HEK293 (cell line): ENCODE results near the gene KRT36.

ENCODE experiments used
- CTCF ChIA-PET: fragments of 350-600 bp; formaldehyde crosslinking; extraction: SDS; loops from one replicate; lab custom pipeline; 2021; ENCODE audit warnings: antibody characterized with exemption; lab: Yijun Ruan, JAX
- POLR2A ChIA-PET: fragments of 300-600 bp; formaldehyde crosslinking; extraction: SDS; loops from one replicate; lab custom pipeline; 2020; ENCODE audit warnings: antibody characterized with exemption, inconsistent platforms; lab: Yijun Ruan, JAX
- H3K27ac ChIP-seq: fragments of 200-500 bp; sonication (Bioruptor generic); 2 replicates; pipeline ENCODE4 v1.5.1; 2014; ENCODE audit warnings: low read depth, low read length, control low read depth, inconsistent platforms; ENCODE audit errors: extremely low read depth
- H3K36me3 ChIP-seq, 2 experiments: fragments of 200-500 bp in 1 of 2; sonication (Bioruptor generic) in 1 of 2; 1 replicate in 1 of 2; 2 replicates in 1 of 2; pipeline ENCODE4 v1.5.1; 2014 to 2017; ENCODE audit warnings: inconsistent platforms in 2 of 2, low read length in 2 of 2; ENCODE audit not compliant: control insufficient read depth in 2 of 2, insufficient read depth in 1 of 2
- H3K4me1 ChIP-seq: fragments of 200-500 bp; sonication (Bioruptor generic); 2 replicates; pipeline ENCODE4 v1.5.1; 2014; ENCODE audit warnings: mild to moderate bottlenecking, low read length, inconsistent platforms; ENCODE audit not compliant: control insufficient read depth, insufficient read depth
- H3K4me3 ChIP-seq: 2 replicates; pipeline ENCODE4 v1.5.1; 2011; ENCODE audit warnings: low read depth, mild to moderate bottlenecking, control low read depth, low read length, moderate library complexity
- H3K9me3 ChIP-seq: fragments of 200-500 bp; sonication (Bioruptor generic); 2 replicates; pipeline ENCODE4 v1.5.1; 2014; ENCODE audit warnings: low read depth, low read length, inconsistent platforms; ENCODE audit not compliant: control insufficient read depth, insufficient read depth
- BCL11A ChIP-seq: fragments of 450-650 bp; formaldehyde crosslinking; IDR thresholded peaks from 2 replicates; pipeline ENCODE4 v1.5.1; 2016; ENCODE audit warnings: low read depth, missing biosample characterization, missing genetic modification characterization
- EGR2 ChIP-seq: fragments of 450-650 bp; formaldehyde crosslinking; IDR thresholded peaks from 2 replicates; pipeline ENCODE4 v1.5.1; 2016; ENCODE audit warnings: low read depth, missing biosample characterization, missing genetic modification characterization
- ELK4 ChIP-seq: IDR thresholded peaks from 2 replicates; pipeline ENCODE4 v1.6.1; 2011; ENCODE audit warnings: mild to moderate bottlenecking, low read depth, low read length, borderline replicate concordance
- IKZF3 ChIP-seq: fragments of 450-650 bp; IDR thresholded peaks from 2 replicates; pipeline ENCODE4 v1.5.0; 2018; ENCODE audit warnings: missing biosample characterization, mild to moderate bottlenecking, missing genetic modification characterization, moderate library complexity
- KLF1 ChIP-seq: fragments of 450-650 bp; formaldehyde crosslinking; IDR thresholded peaks from 2 replicates; pipeline ENCODE4 v1.5.1; 2016; ENCODE audit warnings: missing biosample characterization, missing genetic modification characterization
- SETDB1 ChIP-seq: IDR thresholded peaks from one replicate; pipeline ENCODE4 v1.6.1; 2017; ENCODE audit warnings: mild to moderate bottlenecking, low read length, moderate library complexity, mixed read lengths; ENCODE audit not compliant: insufficient read length
- YY1 ChIP-seq: fragments of 450-650 bp; formaldehyde crosslinking; IDR thresholded peaks from 2 replicates; pipeline ENCODE4 v1.5.1; 2018; ENCODE audit warnings: missing biosample characterization, missing genetic modification characterization
- ZBTB17 ChIP-seq: fragments of 450-650 bp; formaldehyde crosslinking; IDR thresholded peaks from 2 replicates; pipeline ENCODE4 v1.5.1; 2016; ENCODE audit warnings: missing biosample characterization, missing genetic modification characterization
- ZNF112 ChIP-seq: fragments of 450-650 bp; formaldehyde crosslinking; IDR thresholded peaks from 2 replicates; pipeline ENCODE4 v1.5.0; 2017; ENCODE audit warnings: missing biosample characterization, missing genetic modification characterization
- ZNF354C ChIP-seq: fragments of 450-650 bp; formaldehyde crosslinking; IDR thresholded peaks from 2 replicates; pipeline ENCODE4 v1.5.1; 2016; ENCODE audit warnings: missing biosample characterization, missing genetic modification characterization, low read depth, borderline replicate concordance
- ZNF658 ChIP-seq: fragments of 450-650 bp; formaldehyde crosslinking; IDR thresholded peaks from 2 replicates; pipeline ENCODE4; 2016; ENCODE audit warnings: missing biosample characterization, missing genetic modification characterization
- ZNF660 ChIP-seq: fragments of 450-650 bp; IDR thresholded peaks from 2 replicates; pipeline ENCODE4 v1.5.1; 2018; ENCODE audit warnings: missing biosample characterization, mild to moderate bottlenecking, missing genetic modification characterization
- TF ChIP-seq, protein P1 (sequence below): fragments of 450-650 bp; formaldehyde crosslinking; IDR thresholded peaks from 2 replicates; pipeline ENCODE4 v1.5.1; 2017; ENCODE audit warnings: missing biosample characterization, missing genetic modification characterization
- TF ChIP-seq, protein P2 (sequence below): fragments of 450-650 bp; formaldehyde crosslinking; IDR thresholded peaks from 2 replicates; pipeline ENCODE4 v1.5.1; 2017; ENCODE audit warnings: missing biosample characterization, missing genetic modification characterization
- TF ChIP-seq, protein P3 (sequence below): fragments of 450-650 bp; formaldehyde crosslinking; IDR thresholded peaks from 2 replicates; pipeline ENCODE4 v1.5.1; 2016; ENCODE audit warnings: missing biosample characterization, missing genetic modification characterization

Gene KRT36

DNA sequence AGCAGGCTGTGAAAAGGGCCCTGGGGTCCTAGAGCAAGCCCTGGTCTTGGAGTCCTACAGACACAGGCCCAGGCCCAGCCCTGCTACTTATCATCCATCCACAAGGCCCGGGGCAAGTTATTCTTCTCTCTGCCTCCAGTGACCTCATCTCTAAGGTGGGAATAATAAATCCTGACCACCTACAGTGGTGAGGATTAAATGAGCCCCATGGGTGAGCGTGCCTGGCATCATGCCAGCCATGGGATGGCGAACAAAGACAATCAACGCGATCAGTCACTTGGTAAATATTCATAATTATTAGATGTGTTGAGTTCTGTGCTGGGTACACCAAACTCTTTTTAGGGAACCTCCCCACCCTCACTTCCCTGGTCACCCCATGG is 23.4 kb upstream of the KRT36 start (continued):
- TF ChIP-seq, protein P1, sequence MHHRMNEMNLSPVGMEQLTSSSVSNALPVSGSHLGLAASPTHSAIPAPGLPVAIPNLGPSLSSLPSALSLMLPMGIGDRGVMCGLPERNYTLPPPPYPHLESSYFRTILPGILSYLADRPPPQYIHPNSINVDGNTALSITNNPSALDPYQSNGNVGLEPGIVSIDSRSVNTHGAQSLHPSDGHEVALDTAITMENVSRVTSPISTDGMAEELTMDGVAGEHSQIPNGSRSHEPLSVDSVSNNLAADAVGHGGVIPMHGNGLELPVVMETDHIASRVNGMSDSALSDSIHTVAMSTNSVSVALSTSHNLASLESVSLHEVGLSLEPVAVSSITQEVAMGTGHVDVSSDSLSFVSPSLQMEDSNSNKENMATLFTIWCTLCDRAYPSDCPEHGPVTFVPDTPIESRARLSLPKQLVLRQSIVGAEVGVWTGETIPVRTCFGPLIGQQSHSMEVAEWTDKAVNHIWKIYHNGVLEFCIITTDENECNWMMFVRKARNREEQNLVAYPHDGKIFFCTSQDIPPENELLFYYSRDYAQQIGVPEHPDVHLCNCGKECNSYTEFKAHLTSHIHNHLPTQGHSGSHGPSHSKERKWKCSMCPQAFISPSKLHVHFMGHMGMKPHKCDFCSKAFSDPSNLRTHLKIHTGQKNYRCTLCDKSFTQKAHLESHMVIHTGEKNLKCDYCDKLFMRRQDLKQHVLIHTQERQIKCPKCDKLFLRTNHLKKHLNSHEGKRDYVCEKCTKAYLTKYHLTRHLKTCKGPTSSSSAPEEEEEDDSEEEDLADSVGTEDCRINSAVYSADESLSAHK (tag by site-specific recombination) = peak; percentile 74
- TF ChIP-seq IKZF3 (tag by site-specific recombination) (peak; percentile 95), ZNF660 (peak; percentile 97), BCL11A (tag by site-specific recombination) (peak; percentile 54; the same call in 1 of the 2 replicates), SETDB1 (no peak), ELK4 (no peak), ZNF658 (no peak), ZNF354C (no peak), ZBTB17 (tag by site-specific recombination) (0 out of 2 replicates have a peak, but pooled peaks have one; percentile 41), EGR2 (tag by site-specific recombination) (peak; percentile 60; the same call in 1 of the 2 replicates), YY1 (no peak)
- TF ChIP-seq, protein P2, sequence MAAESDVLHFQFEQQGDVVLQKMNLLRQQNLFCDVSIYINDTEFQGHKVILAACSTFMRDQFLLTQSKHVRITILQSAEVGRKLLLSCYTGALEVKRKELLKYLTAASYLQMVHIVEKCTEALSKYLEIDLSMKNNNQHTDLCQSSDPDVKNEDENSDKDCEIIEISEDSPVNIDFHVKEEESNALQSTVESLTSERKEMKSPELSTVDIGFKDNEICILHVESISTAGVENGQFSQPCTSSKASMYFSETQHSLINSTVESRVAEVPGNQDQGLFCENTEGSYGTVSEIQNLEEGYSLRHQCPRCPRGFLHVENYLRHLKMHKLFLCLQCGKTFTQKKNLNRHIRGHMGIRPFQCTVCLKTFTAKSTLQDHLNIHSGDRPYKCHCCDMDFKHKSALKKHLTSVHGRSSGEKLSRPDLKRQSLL (tag by site-specific recombination) = no peak

GRCh38 chr17:41512546-41513167 is 22.9 kb upstream of the KRT36 start:
- Histone ChIP-seq H3K4me1 (peaks cover 29% of the 10 kb centered on the region), H3K4me3 (no peak overlapping the region), H3K36me3 (no peaks in the 10 kb centered on the region), H3K27ac (peak overlapping the region; percentile 50; the same call in 1 of the 2 replicates), H3K9me3 (no peaks in the 10 kb centered on the region)
- POLR2A ChIA-PET = no interaction called here
- TF ChIP-seq ZNF112 (tag by site-specific recombination) = no peak
- TF ChIP-seq KLF1 (tag by site-specific recombination) = no peak
- TF ChIP-seq, protein P3, sequence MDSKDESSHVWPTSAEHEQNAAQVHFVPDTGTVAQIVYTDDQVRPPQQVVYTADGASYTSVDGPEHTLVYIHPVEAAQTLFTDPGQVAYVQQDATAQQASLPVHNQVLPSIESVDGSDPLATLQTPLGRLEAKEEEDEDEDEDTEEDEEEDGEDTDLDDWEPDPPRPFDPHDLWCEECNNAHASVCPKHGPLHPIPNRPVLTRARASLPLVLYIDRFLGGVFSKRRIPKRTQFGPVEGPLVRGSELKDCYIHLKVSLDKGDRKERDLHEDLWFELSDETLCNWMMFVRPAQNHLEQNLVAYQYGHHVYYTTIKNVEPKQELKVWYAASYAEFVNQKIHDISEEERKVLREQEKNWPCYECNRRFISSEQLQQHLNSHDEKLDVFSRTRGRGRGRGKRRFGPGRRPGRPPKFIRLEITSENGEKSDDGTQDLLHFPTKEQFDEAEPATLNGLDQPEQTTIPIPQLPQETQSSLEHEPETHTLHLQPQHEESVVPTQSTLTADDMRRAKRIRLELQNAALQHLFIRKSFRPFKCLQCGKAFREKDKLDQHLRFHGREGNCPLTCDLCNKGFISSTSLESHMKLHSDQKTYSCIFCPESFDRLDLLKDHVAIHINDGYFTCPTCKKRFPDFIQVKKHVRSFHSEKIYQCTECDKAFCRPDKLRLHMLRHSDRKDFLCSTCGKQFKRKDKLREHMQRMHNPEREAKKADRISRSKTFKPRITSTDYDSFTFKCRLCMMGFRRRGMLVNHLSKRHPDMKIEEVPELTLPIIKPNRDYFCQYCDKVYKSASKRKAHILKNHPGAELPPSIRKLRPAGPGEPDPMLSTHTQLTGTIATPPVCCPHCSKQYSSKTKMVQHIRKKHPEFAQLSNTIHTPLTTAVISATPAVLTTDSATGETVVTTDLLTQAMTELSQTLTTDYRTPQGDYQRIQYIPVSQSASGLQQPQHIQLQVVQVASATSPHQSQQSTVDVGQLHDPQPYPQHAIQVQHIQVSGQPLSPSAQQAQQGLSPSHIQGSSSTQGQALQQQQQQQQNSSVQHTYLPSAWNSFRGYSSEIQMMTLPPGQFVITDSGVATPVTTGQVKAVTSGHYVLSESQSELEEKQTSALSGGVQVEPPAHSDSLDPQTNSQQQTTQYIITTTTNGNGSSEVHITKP = peak; percentile 59
- CTCF ChIA-PET = interaction anchor here (0.6 to 1.2 kb wide), 4 partner anchors 13 to 471 kb away, joined by 3 to 4 read pairs (median 4); partner anchors contain the start of gene KRTAP1-1
